ENCODE data around the gene ZNF580. TPM values are rescaled to one million over a fixed set of nuclear protein-coding genes. Genes with fewer than 3 reads are reported as not detected.

Gene ZNF580
- total and polyA plus RNA-seq, 2 of the 13 experiments (the other 11 are each of a cell fraction or from before 2014, with no cell fraction given), result 4.4 to 6.0 TPM

DNA sequence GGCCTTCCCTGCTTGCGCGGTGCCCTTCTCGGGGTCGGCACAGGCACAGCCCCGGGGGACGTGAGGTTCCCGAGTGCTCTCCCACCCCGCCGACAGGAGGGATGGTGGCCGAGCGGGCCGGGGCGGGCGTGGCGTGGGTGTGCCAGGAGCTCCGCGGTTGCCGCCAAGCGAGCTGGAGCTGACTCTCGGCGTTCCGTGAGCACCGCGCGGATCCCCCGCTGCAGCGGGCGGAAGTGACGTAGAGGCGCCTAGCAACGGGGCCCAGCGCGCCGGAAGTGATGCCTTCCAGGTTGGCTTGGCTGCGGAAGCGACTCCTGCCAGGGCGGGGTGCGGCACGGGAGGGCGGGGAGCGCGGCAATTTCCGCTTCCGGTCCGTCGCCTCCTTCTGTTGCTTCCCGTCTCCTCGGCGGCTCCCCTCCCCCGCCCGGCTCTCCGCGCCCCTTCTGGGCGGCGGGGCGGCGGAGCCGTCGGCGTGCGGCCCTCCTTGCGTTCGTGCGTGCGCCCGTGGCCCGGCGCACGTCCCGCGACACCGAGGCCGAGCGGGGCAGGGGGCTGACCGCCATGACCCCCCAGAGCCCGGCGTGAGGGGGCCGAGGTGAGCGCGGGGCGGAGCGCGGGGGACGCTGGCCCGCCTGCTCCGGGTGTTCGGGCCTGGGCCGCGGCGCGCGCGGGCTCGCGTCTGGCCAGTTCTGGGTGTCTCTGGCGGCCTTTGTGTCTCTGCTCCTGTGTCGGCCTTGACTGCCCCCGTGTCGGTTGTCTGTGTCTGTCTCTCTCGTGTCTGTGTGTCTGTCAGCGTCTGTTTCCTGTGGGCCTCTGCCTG lies 34.2 kb downstream of the ZNF580 start, which contains the start of gene EPN1 (continued):
- TF ChIP-seq THAP11 (CRISPR knock-in tag; IDR thresholded peaks at IDR 0.05) (peak; percentile 95), ZNF709 (CRISPR knock-in tag; IDR thresholded peaks at IDR 0.05) (no peak), SALL1 (CRISPR knock-in tag; IDR thresholded peaks at IDR 0.05) (peak; percentile 83), ZNF350 (CRISPR knock-in tag; IDR thresholded peaks at IDR 0.05; ENCODE audit: borderline replicate concordance, low read depth) (peak; percentile 73; the same call in 1 of the 2 replicates), ZSCAN20 (CRISPR knock-in tag; IDR thresholded peaks at IDR 0.05; ENCODE audit: borderline replicate concordance) (no peak), SOX5 (CRISPR knock-in tag; IDR thresholded peaks at IDR 0.05; ENCODE audit: borderline replicate concordance) (no peak), ZNF34 (CRISPR knock-in tag; IDR thresholded peaks at IDR 0.05; ENCODE audit: borderline replicate concordance) (peak; percentile 47; the same call in 1 of the 2 replicates), SNAI1 (CRISPR knock-in tag; IDR thresholded peaks at IDR 0.05; ENCODE audit: borderline replicate concordance) (no peak), NCOR1 (IDR thresholded peaks at IDR 0.05; ENCODE audit: borderline replicate concordance, low read length) (no peak), DPF2 (CRISPR knock-in tag; IDR thresholded peaks at IDR 0.05; ENCODE audit: borderline replicate concordance, low read depth) (no peak), ASH2L (IDR thresholded peaks at IDR 0.05; ENCODE audit: insufficient read length, low read depth, low read length) (peak; percentile 74)
- TF ChIP-seq, protein P1, sequence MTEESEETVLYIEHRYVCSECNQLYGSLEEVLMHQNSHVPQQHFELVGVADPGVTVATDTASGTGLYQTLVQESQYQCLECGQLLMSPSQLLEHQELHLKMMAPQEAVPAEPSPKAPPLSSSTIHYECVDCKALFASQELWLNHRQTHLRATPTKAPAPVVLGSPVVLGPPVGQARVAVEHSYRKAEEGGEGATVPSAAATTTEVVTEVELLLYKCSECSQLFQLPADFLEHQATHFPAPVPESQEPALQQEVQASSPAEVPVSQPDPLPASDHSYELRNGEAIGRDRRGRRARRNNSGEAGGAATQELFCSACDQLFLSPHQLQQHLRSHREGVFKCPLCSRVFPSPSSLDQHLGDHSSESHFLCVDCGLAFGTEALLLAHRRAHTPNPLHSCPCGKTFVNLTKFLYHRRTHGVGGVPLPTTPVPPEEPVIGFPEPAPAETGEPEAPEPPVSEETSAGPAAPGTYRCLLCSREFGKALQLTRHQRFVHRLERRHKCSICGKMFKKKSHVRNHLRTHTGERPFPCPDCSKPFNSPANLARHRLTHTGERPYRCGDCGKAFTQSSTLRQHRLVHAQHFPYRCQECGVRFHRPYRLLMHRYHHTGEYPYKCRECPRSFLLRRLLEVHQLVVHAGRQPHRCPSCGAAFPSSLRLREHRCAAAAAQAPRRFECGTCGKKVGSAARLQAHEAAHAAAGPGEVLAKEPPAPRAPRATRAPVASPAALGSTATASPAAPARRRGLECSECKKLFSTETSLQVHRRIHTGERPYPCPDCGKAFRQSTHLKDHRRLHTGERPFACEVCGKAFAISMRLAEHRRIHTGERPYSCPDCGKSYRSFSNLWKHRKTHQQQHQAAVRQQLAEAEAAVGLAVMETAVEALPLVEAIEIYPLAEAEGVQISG (CRISPR knock-in tag; IDR thresholded peaks at IDR 0.05), result peak; percentile 95
- TF ChIP-seq, protein P2, sequence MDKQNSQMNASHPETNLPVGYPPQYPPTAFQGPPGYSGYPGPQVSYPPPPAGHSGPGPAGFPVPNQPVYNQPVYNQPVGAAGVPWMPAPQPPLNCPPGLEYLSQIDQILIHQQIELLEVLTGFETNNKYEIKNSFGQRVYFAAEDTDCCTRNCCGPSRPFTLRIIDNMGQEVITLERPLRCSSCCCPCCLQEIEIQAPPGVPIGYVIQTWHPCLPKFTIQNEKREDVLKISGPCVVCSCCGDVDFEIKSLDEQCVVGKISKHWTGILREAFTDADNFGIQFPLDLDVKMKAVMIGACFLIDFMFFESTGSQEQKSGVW (CRISPR knock-in tag; IDR thresholded peaks at IDR 0.05; ENCODE audit: borderline replicate concordance), result no peak
- TF ChIP-seq, protein P3, sequence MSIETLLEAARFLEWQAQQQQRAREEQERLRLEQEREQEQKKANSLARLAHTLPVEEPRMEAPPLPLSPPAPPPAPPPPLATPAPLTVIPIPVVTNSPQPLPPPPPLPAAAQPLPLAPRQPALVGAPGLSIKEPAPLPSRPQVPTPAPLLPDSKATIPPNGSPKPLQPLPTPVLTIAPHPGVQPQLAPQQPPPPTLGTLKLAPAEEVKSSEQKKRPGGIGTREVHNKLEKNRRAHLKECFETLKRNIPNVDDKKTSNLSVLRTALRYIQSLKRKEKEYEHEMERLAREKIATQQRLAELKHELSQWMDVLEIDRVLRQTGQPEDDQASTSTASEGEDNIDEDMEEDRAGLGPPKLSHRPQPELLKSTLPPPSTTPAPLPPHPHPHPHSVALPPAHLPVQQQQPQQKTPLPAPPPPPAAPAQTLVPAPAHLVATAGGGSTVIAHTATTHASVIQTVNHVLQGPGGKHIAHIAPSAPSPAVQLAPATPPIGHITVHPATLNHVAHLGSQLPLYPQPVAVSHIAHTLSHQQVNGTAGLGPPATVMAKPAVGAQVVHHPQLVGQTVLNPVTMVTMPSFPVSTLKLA (IDR thresholded peaks at IDR 0.05), result peak; percentile 38; the same call in 1 of the 2 replicates
- TF ChIP-seq, protein P4, sequence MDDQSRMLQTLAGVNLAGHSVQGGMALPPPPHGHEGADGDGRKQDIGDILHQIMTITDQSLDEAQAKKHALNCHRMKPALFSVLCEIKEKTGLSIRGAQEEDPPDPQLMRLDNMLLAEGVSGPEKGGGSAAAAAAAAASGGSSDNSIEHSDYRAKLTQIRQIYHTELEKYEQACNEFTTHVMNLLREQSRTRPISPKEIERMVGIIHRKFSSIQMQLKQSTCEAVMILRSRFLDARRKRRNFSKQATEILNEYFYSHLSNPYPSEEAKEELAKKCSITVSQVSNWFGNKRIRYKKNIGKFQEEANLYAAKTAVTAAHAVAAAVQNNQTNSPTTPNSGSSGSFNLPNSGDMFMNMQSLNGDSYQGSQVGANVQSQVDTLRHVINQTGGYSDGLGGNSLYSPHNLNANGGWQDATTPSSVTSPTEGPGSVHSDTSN (CRISPR knock-in tag; IDR thresholded peaks at IDR 0.05; ENCODE audit: borderline replicate concordance), result no peak
